Subcutaneous abdominal adipose tissue (tissue), 5 donors: ENCODE data around the gene EAF2.

Source experiments
- H3K27ac ChIP-seq: one replicate; pipeline ENCODE4 v1.7.0; 2013; ENCODE audit warnings: low read depth, mild to moderate bottlenecking, inconsistent platforms, low read length, moderate library complexity
- H3K27me3 ChIP-seq, 5 donors: one replicate each; pipeline ENCODE4 v1.7.0; 2013; ENCODE audit warnings: low read length in 5 of 5, inconsistent platforms in 1 of 5; ENCODE audit not compliant: control insufficient read depth in 5 of 5, insufficient read depth in 4 of 5
- H3K36me3 ChIP-seq, 5 donors: one replicate each; pipeline ENCODE4 v1.7.0; 2013; ENCODE audit warnings: low read length in 5 of 5; ENCODE audit not compliant: control insufficient read depth in 5 of 5, insufficient read depth in 5 of 5
- H3K4me1 ChIP-seq, 5 donors: one replicate each; pipeline ENCODE4 v1.7.0; 2013; ENCODE audit warnings: low read length in 5 of 5, mild to moderate bottlenecking in 3 of 5, moderate library complexity in 1 of 5; ENCODE audit not compliant: control insufficient read depth in 5 of 5, insufficient read depth in 5 of 5
- H3K4me3 ChIP-seq, 5 donors: one replicate each; pipeline ENCODE4 v1.7.0; 2013; ENCODE audit warnings: low read length in 5 of 5, low read depth in 1 of 5
- H3K9ac ChIP-seq, 5 donors: one replicate each; pipeline ENCODE4 v1.7.0; 2013; ENCODE audit warnings: low read length in 5 of 5, mild to moderate bottlenecking in 4 of 5, moderate library complexity in 3 of 5
- H3K9me3 ChIP-seq, 5 donors: one replicate each; pipeline ENCODE4 v1.7.0; 2013; ENCODE audit warnings: low read length in 5 of 5; ENCODE audit not compliant: control insufficient read depth in 5 of 5
- donor health status: healthy.
- donor health status: healthy.
- donor health status: healthy.
- donor health status: healthy.
- donor health status: healthy.

The EAF2 gene

DNA sequence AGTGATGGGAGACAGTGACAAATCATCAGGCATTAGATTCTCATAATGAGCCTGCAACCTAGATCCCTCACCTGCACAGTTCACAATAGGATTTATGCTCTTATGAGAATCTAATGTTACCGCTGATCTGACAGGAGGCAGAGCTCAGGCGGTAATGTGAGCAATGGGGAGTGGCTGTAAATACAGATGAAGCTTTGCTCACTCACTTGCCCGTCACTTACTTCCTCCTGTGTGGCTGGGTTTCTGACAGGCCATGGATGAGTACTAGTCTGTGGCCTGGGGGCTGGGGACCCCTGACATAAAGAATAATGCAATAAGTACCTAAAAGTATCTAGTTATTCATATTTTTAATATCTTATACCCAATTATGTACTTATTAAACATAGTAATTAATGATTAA, 15.8 kb upstream of the EAF2 start:
- Histone ChIP-seq H3K27me3 (no peaks in the 10 kb centered on the region), H3K9ac (no peak overlapping the region), H3K4me3 (no peak overlapping the region), H3K4me1 (no peaks in the 10 kb centered on the region), H3K9me3 (peaks cover 0 to 18% (median 7%) of the 10 kb centered on the region in 5 donors), H3K36me3 (peaks cover 19 to 35% (median 32%) of the 10 kb centered on the region in 5 donors), H3K27ac (no peak overlapping the region)

DNA sequence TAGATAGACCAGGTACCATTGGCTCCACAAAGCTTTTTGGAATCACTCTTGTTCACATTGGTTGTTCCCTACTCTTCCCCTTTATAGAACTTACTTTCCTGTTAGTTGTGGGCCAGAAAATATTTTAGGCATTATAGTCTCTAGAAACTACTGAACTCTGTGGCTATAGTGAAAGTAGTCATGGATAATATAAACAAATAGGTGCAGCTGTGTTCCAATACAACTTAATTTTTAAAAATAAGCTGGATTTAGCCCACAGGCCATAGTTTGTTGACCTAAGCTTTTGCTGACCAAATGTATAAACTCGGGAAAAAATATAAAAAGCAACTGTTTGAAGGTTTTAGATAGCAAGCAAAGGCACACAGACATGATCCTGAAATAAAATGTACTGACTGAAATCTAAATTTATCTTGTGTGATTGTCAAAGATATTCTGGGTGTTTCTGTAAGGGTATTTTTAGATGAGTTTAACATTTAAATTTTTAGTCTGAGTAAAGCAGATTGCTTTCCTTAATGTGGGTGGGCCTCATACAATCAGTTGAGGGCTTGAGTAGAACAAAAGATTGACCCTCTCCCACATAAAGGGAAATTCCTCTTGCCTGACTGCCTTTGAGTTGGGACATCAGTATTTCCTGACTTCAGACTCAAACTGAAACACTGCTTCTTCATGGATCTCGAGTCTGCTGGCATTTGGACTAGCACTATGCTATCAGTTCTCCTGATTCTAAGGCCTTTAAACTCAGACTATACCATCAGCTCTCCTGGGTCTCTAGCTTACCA, 13.4 kb upstream of the EAF2 start:
- H3K27me3 ChIP-seq, result no peaks in the 10 kb centered on the region
- H3K4me1 ChIP-seq, result no peaks in the 10 kb centered on the region
- H3K9me3 ChIP-seq, result peaks cover 0 to 18% (median 7%) of the 10 kb centered on the region in 5 donors
- peaks cover 35 to 55% (median 51%) of the 10 kb centered on the region in 5 donors for H3K36me3 ChIP-seq
- H3K9ac ChIP-seq, result no peak overlapping the region
- H3K4me3 ChIP-seq, result no peak overlapping the region
- H3K27ac ChIP-seq, result no peak overlapping the region

DNA sequence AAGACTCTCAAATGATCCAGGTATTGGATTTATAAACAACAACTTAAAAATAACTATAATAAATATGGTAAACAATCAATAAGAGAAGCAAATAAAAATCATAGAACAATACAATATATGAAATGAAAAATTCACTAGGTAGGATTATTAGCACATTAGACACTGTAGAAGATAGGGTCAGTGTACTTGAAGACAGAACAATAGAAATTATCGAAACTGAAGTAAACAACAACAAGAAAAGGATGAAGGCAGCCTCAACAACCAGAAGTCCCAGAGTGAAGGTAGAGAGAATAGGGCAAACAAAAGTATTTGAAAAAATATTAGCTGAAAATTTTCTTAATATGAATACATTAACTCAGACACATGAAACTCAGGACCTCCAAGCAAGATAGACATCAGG, 12.0 kb upstream of the EAF2 start:
- Histone ChIP-seq H3K9ac (no peak overlapping the region), H3K9me3 (peaks cover 0 to 18% (median 7%) of the 10 kb centered on the region in 5 donors), H3K27ac (no peak overlapping the region), H3K27me3 (no peaks in the 10 kb centered on the region), H3K36me3 (peaks cover 30 to 62% (median 53%) of the 10 kb centered on the region in 5 donors), H3K4me1 (no peaks in the 10 kb centered on the region), H3K4me3 (no peak overlapping the region)

DNA sequence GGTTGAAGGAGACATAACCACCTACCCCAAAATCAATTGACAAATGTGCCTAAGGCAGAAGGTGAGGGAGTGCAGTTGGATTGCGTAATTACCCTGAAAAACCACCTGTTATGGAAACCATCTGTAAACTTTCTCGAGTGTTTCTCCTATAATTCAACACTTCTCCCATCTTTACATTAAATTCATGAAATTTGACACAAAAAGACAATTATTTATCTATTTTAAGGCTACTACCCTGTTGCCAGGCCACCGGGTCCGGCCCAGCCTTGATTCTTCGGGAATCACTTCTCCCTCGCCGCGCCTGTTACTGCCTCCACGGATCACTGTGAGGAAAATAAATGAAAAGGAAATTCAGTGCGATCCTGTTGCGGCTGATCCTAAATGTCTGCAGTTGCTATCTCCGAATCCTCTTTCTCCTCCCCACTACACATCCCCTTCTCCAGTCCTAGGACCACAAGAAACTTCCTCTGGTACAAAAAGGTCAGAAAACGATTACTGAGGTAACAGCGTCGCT, 795 bp upstream of the EAF2 start:
- peak overlapping the region; percentile 92 to 98 (median 97) for H3K9ac ChIP-seq
- peak overlapping the region; percentile 78 for H3K27ac ChIP-seq
- peaks cover 0 to 23% (median 16%) of the 10 kb centered on the region in 5 donors for H3K4me1 ChIP-seq
- H3K9me3 ChIP-seq, result no peaks in the 10 kb centered on the region
- H3K4me3 ChIP-seq, result peak overlapping the region; percentile 83 to 96 (median 89)
- H3K36me3 ChIP-seq, result peaks cover 0 to 8% (median 2%) of the 10 kb centered on the region in 5 donors
- H3K27me3 ChIP-seq, result no peaks in the 10 kb centered on the region

DNA sequence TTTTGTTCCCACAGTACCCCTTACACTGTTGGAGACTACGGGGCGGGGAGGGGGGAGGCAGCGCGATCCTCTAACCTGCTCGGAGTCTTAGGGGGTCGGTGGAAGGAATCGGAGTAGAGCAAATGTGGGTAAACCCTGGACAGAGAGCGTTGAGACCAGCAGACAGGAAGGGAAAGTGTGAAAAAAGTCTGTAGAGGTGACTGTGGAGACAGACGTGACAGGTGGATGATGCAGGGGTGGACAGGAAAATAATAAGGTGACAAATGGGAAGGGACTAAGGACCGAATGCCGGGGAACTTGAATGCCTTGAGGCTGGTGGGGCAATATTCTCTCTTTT, 424 bp downstream of the EAF2 start:
- peaks cover 0 to 7% (median 2%) of the 10 kb centered on the region in 5 donors for H3K36me3 ChIP-seq
- H3K9me3 ChIP-seq, result no peaks in the 10 kb centered on the region
- H3K4me1 ChIP-seq, result peaks cover 0 to 23% (median 16%) of the 10 kb centered on the region in 5 donors
- H3K4me3 ChIP-seq, result peak overlapping the region; percentile 87 to 96 (median 92)
- H3K27me3 ChIP-seq, result no peaks in the 10 kb centered on the region
- H3K27ac ChIP-seq, result peak overlapping the region; percentile 47
- peak overlapping the region; percentile 80 to 98 (median 92) for H3K9ac ChIP-seq

DNA sequence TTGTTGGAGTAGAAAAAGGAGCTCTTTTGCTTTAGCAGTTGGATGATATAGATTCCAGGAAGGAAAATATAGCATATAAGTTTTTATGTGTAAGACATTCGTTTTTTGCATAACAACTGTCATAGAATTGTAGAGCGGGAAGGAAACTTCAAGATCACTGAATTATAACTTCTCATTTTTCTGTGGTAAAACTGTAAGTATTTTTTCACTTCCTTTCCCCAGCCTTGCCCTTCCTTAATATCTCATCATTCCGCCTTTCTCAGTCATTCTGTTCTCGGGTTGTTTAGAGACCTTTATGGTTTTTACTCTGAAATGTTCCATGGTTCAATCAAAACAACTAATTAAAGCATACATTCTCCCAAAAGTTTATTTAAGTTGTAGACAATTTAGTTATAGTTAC, 1.1 kb downstream of the EAF2 start:
- peak overlapping the region in 2 of 5 donors; percentile 80 to 97 for H3K9ac ChIP-seq
- peak overlapping the region in 2 of 5 donors; percentile 87 to 89 for H3K4me3 ChIP-seq
- no peaks in the 10 kb centered on the region for H3K9me3 ChIP-seq

DNA sequence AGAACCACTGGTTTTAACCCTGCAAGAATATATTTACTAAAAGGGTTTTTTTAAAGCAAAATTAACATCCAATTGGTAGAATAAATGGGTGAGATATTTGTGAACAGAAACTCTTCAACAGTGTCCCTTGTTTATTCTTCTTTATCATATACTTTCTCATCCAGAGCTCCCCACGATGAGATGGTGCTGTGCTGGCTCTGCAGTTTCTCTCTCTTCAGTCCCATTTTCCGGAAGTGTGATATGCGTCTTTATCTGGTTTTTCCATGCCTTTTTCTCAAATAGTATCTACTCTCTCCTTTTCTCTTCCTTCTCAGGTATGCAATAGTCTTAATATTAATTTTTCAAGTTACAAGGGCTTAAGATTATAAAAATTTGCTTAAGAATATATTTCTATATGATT, 1.5 kb downstream of the EAF2 start:
- Histone ChIP-seq H3K27ac (no peak overlapping the region), H3K4me3 (peak overlapping the region in 1 of 5 donors; percentile 23), H3K4me1 (peaks cover 0 to 23% (median 16%) of the 10 kb centered on the region in 5 donors), H3K27me3 (no peaks in the 10 kb centered on the region), H3K9ac (no peak overlapping the region), H3K36me3 (peaks cover 0 to 5% (median under 1%) of the 10 kb centered on the region in 5 donors), H3K9me3 (no peaks in the 10 kb centered on the region)

More for the DNA sequence above, 1.1 kb downstream of the EAF2 start:
- Histone ChIP-seq H3K36me3 (peaks cover 0 to 6% (median 2%) of the 10 kb centered on the region in 5 donors), H3K27me3 (no peaks in the 10 kb centered on the region), H3K27ac (no peak overlapping the region), H3K4me1 (peaks cover 0 to 23% (median 16%) of the 10 kb centered on the region in 5 donors)

DNA sequence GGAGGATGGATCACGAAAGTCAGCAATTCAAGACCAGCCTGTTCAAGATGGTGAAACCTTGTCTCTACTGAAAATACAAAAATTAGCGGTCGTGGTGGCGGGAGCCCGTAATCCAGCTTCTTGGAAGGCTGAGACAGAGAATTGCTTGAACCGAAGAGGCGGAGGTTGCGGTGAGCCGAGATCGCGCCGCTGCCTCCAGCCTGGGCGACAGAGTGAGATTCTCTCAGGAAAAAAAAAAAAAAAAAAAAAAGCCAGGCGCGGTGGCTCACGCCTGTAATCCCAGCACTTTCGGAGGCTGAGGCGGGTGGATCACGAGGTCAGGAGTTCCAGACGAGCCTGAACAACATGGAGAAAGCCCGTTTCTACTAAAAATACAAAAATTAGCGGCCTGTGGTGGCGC, 5.0 kb downstream of the EAF2 start:
- Histone ChIP-seq H3K27me3 (no peaks in the 10 kb centered on the region), H3K4me1 (peaks cover 0 to 10% (median 6%) of the 10 kb centered on the region in 5 donors), H3K9ac (no peak overlapping the region), H3K27ac (no peak overlapping the region), H3K4me3 (no peak overlapping the region), H3K9me3 (no peaks in the 10 kb centered on the region), H3K36me3 (peaks cover 0 to 3% (median 0%) of the 10 kb centered on the region in 5 donors)

DNA sequence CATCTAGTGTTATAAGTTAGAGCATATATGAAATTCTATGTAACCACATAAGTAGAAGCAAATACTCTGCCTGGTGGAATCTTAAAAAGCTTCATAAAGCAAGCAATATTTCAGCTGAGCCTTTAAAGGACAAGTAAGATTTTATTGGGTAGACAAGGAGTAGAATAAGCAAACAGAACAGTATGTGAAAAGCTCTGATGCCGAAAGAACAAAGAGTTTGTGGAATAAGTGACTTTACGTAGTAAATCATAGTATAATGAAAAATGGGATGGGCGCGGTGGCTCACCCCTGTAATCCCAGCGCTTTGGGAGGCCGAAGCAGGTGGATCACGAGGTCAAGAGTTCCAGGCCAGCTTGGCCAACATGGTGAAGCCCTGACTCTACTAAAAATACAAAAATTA, 9.9 kb downstream of the EAF2 start:
- H3K36me3 ChIP-seq, result peaks cover 0 to 11% (median 0%) of the 10 kb centered on the region in 5 donors
- no peaks in the 10 kb centered on the region for H3K27me3 ChIP-seq
- H3K27ac ChIP-seq, result no peak overlapping the region
- H3K9ac ChIP-seq, result no peak overlapping the region
- H3K9me3 ChIP-seq, result no peaks in the 10 kb centered on the region
- H3K4me3 ChIP-seq, result no peak overlapping the region
- no peaks in the 10 kb centered on the region for H3K4me1 ChIP-seq

DNA sequence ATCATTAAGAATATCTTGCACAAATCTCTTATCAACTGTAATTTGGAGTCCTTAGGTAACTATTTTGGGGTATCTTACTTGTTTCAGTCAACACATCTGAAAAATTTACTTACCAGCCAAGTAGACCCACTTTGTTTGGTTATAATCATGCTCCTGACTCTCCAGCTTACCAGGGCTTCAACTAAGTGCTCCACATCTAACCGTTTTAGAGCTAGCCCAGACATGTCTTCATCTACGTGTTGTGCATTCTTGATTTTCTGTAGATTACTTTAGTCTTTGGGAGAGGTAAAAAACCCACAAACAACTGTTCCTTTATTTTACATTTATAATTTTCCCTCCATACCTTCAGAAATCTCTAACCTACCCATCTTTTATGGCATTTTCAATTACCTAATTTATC, 17.2 kb downstream of the EAF2 start:
- Histone ChIP-seq H3K4me3 (no peak overlapping the region), H3K27ac (no peak overlapping the region), H3K36me3 (no peaks in the 10 kb centered on the region), H3K4me1 (no peaks in the 10 kb centered on the region), H3K9me3 (no peaks in the 10 kb centered on the region), H3K9ac (no peak overlapping the region), H3K27me3 (no peaks in the 10 kb centered on the region)
